Measurements from ENCODE around the gene MAPK8IP3. TPM values are rescaled to one million over a fixed set of nuclear protein-coding genes. Genes with fewer than 3 reads are reported as not detected.
"Not testable (repeated sequence)": the region's sequence is repeated elsewhere in the genome, so short reads cannot be mapped to it uniquely, and the experiment has no call there.

MAPK8IP3 gene
- total and polyA plus RNA-seq, 2 donors (not counting 1 experiment from before 2014, with no cell fraction given), result 249 to 340 TPM

- intact Hi-C loops (cut with micrococcal nuclease), result no loop called here
- WGBS (ENCODE audit: insufficient coverage), result 100% methylated on average over 2 of the region's 7 CpGs
Observed at GRCh38 chr16:1731603-1732002, 25.6 kb downstream of the MAPK8IP3 start.

GRCh38 chr16:1732071-1732470, 26.1 kb downstream of the MAPK8IP3 start:
- H3K27ac Mint-ChIP-seq, result no peak overlapping the region
- ChIA-PET CTCF (interaction anchor here (2.6 kb wide), 1 partner anchor 8 kb away, joined by 9 read pairs; no protein-coding TSS in a partner anchor), POLR2A (no interaction called here)
- intact Hi-C loops (cut with micrococcal nuclease), result no loop called here
- no peaks in the 10 kb centered on the region for H3K4me1 ChIP-seq (ENCODE audit: control insufficient read depth in 2 of 2, insufficient read depth in 2 of 2, low read length in 2 of 2)
- H3K4me1 Mint-ChIP-seq, result peaks cover 4% of the 10 kb centered on the region
- H3K36me3 ChIP-seq (replicated peaks in 1 of 2; ENCODE audit: control extremely low read depth in 1 of 2, control insufficient read depth in 1 of 2, extremely low read depth in 1 of 2, insufficient read depth in 2 of 2, low read length in 1 of 2), result peaks cover 0 to 57% of the 10 kb centered on the region in 2 experiments
- peaks cover 70% of the 10 kb centered on the region for H4K20me1 ChIP-seq (ENCODE audit: control insufficient read depth, insufficient read depth, low read length, poor library complexity, severe bottlenecking)
- H3K9me3 ChIP-seq (ENCODE audit: control extremely low read depth in 1 of 3, control insufficient read depth in 2 of 3, insufficient read depth in 1 of 3, low read length in 2 of 3), result peaks cover 0 to 18% (median 0%) of the 10 kb centered on the region in 3 donors
- DNase-seq (no peak), ATAC-seq (ENCODE audit: low read depth) (no peak)
- TF ChIP-seq EZH2 (IDR thresholded peaks at IDR 0.05; ENCODE audit: borderline replicate concordance, insufficient read depth, low read depth, low read length, poor library complexity, severe bottlenecking), result no peak
- TF ChIP-seq CTCF (IDR thresholded peaks at IDR 0.05), result no peak
- no peak overlapping the region for H3K4me3 ChIP-seq (ENCODE audit: control extremely low read depth in 1 of 5, extremely low read depth in 1 of 5, insufficient read depth in 1 of 5, low read depth in 2 of 5, low read length in 4 of 5)
- no peak overlapping the region for H3K4me3 Mint-ChIP-seq
- no peak overlapping the region for H3K9ac ChIP-seq (ENCODE audit: low read length)
- WGBS (ENCODE audit: insufficient coverage), result 99% methylated on average over 12 of the region's 14 CpGs
- no peaks in the 10 kb centered on the region for H3K9me3 Mint-ChIP-seq (ENCODE audit: insufficient read depth)
- no peaks in the 10 kb centered on the region for H3K27me3 Mint-ChIP-seq
- H3K27ac ChIP-seq (ENCODE audit: low read length in 2 of 2), result no peak overlapping the region
- H2AFZ ChIP-seq (ENCODE audit: insufficient read depth, low read depth, low read length, poor library complexity, severe bottlenecking), result no peak overlapping the region
- H3K27me3 ChIP-seq (replicated peaks in 1 of 4; ENCODE audit: control extremely low read depth in 1 of 4, control insufficient read depth in 3 of 4, insufficient read depth in 4 of 4, low read length in 3 of 4), result no peaks in the 10 kb centered on the region
- H3K4me2 ChIP-seq (replicated peaks; ENCODE audit: low read depth, low read length, poor library complexity, severe bottlenecking), result no peak overlapping the region
- H3K79me2 ChIP-seq (ENCODE audit: control insufficient read depth, insufficient read depth, low read length), result peaks cover 66% of the 10 kb centered on the region

More at GRCh38 chr16:1731603-1732002, 25.6 kb downstream of the MAPK8IP3 start:
- Histone ChIP-seq H3K9ac (ENCODE audit: low read length) (no peak overlapping the region), H3K4me3 (ENCODE audit: control extremely low read depth in 1 of 5, extremely low read depth in 1 of 5, insufficient read depth in 1 of 5, low read depth in 2 of 5, low read length in 4 of 5) (no peak overlapping the region), H4K20me1 (ENCODE audit: control insufficient read depth, insufficient read depth, low read length, poor library complexity, severe bottlenecking) (peaks cover 75% of the 10 kb centered on the region), H3K27me3 (replicated peaks in 1 of 4; ENCODE audit: control extremely low read depth in 1 of 4, control insufficient read depth in 3 of 4, insufficient read depth in 4 of 4, low read length in 3 of 4) (no peaks in the 10 kb centered on the region), H3K27ac (ENCODE audit: low read length in 2 of 2) (no peak overlapping the region), H3K79me2 (ENCODE audit: control insufficient read depth, insufficient read depth, low read length) (peaks cover 71% of the 10 kb centered on the region), H2AFZ (ENCODE audit: insufficient read depth, low read depth, low read length, poor library complexity, severe bottlenecking) (no peak overlapping the region), H3K4me2 (replicated peaks; ENCODE audit: low read depth, low read length, poor library complexity, severe bottlenecking) (no peak overlapping the region), H3K36me3 (replicated peaks in 1 of 2; ENCODE audit: control extremely low read depth in 1 of 2, control insufficient read depth in 1 of 2, extremely low read depth in 1 of 2, insufficient read depth in 2 of 2, low read length in 1 of 2) (peaks cover 0 to 62% of the 10 kb centered on the region in 2 experiments), H3K4me1 (ENCODE audit: control insufficient read depth in 2 of 2, insufficient read depth in 2 of 2, low read length in 2 of 2) (peaks cover 0 to 3% of the 10 kb centered on the region in 2 donors), H3K9me3 (ENCODE audit: control extremely low read depth in 1 of 3, control insufficient read depth in 2 of 3, insufficient read depth in 1 of 3, low read length in 2 of 3) (peaks cover 0 to 14% (median 0%) of the 10 kb centered on the region in 3 donors)
- Mint-ChIP-seq H3K27ac (no peak overlapping the region), H3K9me3 (ENCODE audit: insufficient read depth) (no peaks in the 10 kb centered on the region), H3K27me3 (no peaks in the 10 kb centered on the region), H3K4me3 (no peak overlapping the region), H3K4me1 (peaks cover 7% of the 10 kb centered on the region)
- ATAC-seq (ENCODE audit: low read depth) (no peak), DNase-seq (no peak)
- POLR2A ChIA-PET, result no interaction called here
- TF ChIP-seq EZH2 (IDR thresholded peaks at IDR 0.05; ENCODE audit: borderline replicate concordance, insufficient read depth, low read depth, low read length, poor library complexity, severe bottlenecking) (no peak), CTCF (IDR thresholded peaks at IDR 0.05) (no peak)
- CTCF ChIA-PET, result interaction anchor here (2.6 kb wide), 1 partner anchor 8 kb away, joined by 9 read pairs; no protein-coding TSS in a partner anchor

- H3K4me3 Mint-ChIP-seq; H3K4me2 ChIP-seq (replicated peaks; ENCODE audit: low read depth, low read length, poor library complexity, severe bottlenecking); H3K4me1 ChIP-seq (ENCODE audit: control insufficient read depth in 2 of 2, insufficient read depth in 2 of 2, low read length in 2 of 2); intact Hi-C loops (cut with micrococcal nuclease); H3K4me3 ChIP-seq (ENCODE audit: control extremely low read depth in 1 of 5, extremely low read depth in 1 of 5, insufficient read depth in 1 of 5, low read depth in 2 of 5, low read length in 4 of 5); DNase-seq; H3K9ac ChIP-seq (ENCODE audit: low read length); H3K27me3 Mint-ChIP-seq; ATAC-seq (ENCODE audit: low read depth); H3K27ac ChIP-seq (ENCODE audit: low read length in 2 of 2); H2AFZ ChIP-seq (ENCODE audit: insufficient read depth, low read depth, low read length, poor library complexity, severe bottlenecking); H3K27ac Mint-ChIP-seq; H3K9me3 Mint-ChIP-seq (ENCODE audit: insufficient read depth); POLR2A ChIA-PET; H3K4me1 Mint-ChIP-seq; H3K27me3 ChIP-seq (replicated peaks in 1 of 4; ENCODE audit: control extremely low read depth in 1 of 4, control insufficient read depth in 3 of 4, insufficient read depth in 4 of 4, low read length in 3 of 4): not testable (repeated sequence)
- WGBS (ENCODE audit: insufficient coverage), result 96% methylated on average over 21 of the region's 21 CpGs
- Histone ChIP-seq H4K20me1 (ENCODE audit: control insufficient read depth, insufficient read depth, low read length, poor library complexity, severe bottlenecking) (peaks cover 65% of the 10 kb centered on the region), H3K9me3 (ENCODE audit: control extremely low read depth in 1 of 3, control insufficient read depth in 2 of 3, insufficient read depth in 1 of 3, low read length in 2 of 3) (peaks cover 0 to 23% (median 0%) of the 10 kb centered on the region in 3 donors), H3K79me2 (ENCODE audit: control insufficient read depth, insufficient read depth, low read length) (peaks cover 61% of the 10 kb centered on the region), H3K36me3 (replicated peaks in 1 of 2; ENCODE audit: control extremely low read depth in 1 of 2, control insufficient read depth in 1 of 2, extremely low read depth in 1 of 2, insufficient read depth in 2 of 2, low read length in 1 of 2) (peaks cover 0 to 52% of the 10 kb centered on the region in 2 experiments)
- CTCF ChIA-PET, result interaction anchor here (2.6 kb wide), 1 partner anchor 9 kb away, joined by 9 read pairs; no protein-coding TSS in a partner anchor
Observed at GRCh38 chr16:1732551-1732987, 26.6 kb downstream of the MAPK8IP3 start.
